HepG2 (cell line): ENCODE measurements around the gene USP32. TPM values are rescaled to one million over a fixed set of nuclear protein-coding genes. Genes with fewer than 3 reads are reported as not detected.
A peak's percentile ranks its signal among the peaks of the same experiment; 100 is the strongest.

Source experiments
- GMEB1 ChIP-seq: sonication (generic); formaldehyde crosslinking; IDR thresholded peaks from 2 replicates; pipeline ENCODE4 v1.5.1; 2020; ENCODE audit warnings: missing genetic modification reagents, mild to moderate bottlenecking, borderline replicate concordance
- MED13 ChIP-seq: sonication (generic); formaldehyde crosslinking; IDR thresholded peaks from 2 replicates; pipeline ENCODE4 v1.5.0; 2020; ENCODE audit warnings: missing genetic modification reagents
- NR2F6 ChIP-seq, 2 experiments: IDR thresholded peaks; 2 replicates each; pipeline ENCODE4 v1.6.1; 2016; ENCODE audit warnings: antibody characterized with exemption in 1 of 2, mild to moderate bottlenecking in 1 of 2
- PATZ1 ChIP-seq: sonication (generic); formaldehyde crosslinking; IDR thresholded peaks from 2 replicates; pipeline ENCODE4 v1.4.0; 2020; ENCODE audit warnings: missing genetic modification reagents
- PAX8 ChIP-seq: sonication (generic); formaldehyde crosslinking; IDR thresholded peaks from 2 replicates; pipeline ENCODE4 v1.8.0; 2022; ENCODE audit warnings: mild to moderate bottlenecking, missing genetic modification reagents, borderline replicate concordance
- TRIM22 ChIP-seq: fragments of 450-650 bp; IDR thresholded peaks from 2 replicates; pipeline ENCODE4 v1.6.1; 2017
- ZNF124 ChIP-seq: sonication (generic); formaldehyde crosslinking; IDR thresholded peaks from 2 replicates; pipeline ENCODE4 v1.4.0; 2020; ENCODE audit warnings: missing genetic modification reagents
- ZNF318 ChIP-seq: sonication (generic); formaldehyde crosslinking; IDR thresholded peaks from 2 replicates; pipeline ENCODE4 v1.4.0; 2020; ENCODE audit warnings: mild to moderate bottlenecking, missing genetic modification reagents
- ZSCAN12 ChIP-seq: sonication (generic); formaldehyde crosslinking; IDR thresholded peaks from 2 replicates; pipeline ENCODE4 v1.9.0; 2021; ENCODE audit warnings: mild to moderate bottlenecking, missing genetic modification reagents
- polyA plus RNA-seq, 8 experiments: library from polyadenylated mRNA; depleted of rRNA in 3 of 8; stranded (reverse) in 7 of 8; unstranded in 1 of 8; fragments of >200 nt; fragmentation: Illumina TruSeq in 4 of 8; extraction: Trizol in 4 of 8; gene quantifications; 2 replicates each; pipeline versions ENCODE4 v1.2.1 to v1.2.3, GENCODE V29; 2011 to 2016; ENCODE audit warnings: low read depth in 4 of 8, missing spikeins in 1 of 8, mixed read lengths in 1 of 8; ENCODE audit not compliant: insufficient read depth in 1 of 8
- total RNA-seq, 5 experiments: library from RNA; depleted of rRNA; stranded (reverse); fragments of >200 nt; fragmentation: Illumina TruSeq; extraction: Trizol; gene quantifications; 2 replicates each; pipeline ENCODE4 v1.2.3, GENCODE V29; 2016; ENCODE audit warnings: low read depth in 1 of 5
- TF ChIP-seq, protein P1 (sequence below), 2 experiments: sonication (generic) in 1 of 2; formaldehyde crosslinking in 1 of 2; IDR thresholded peaks; 2 replicates each; pipeline versions ENCODE4 v1.4.0 to v1.6.1; 2018 to 2020; ENCODE audit warnings: missing genetic modification reagents in 2 of 2, borderline replicate concordance in 1 of 2, low read depth in 1 of 2, mild to moderate bottlenecking in 1 of 2, missing biosample characterization in 1 of 2

USP32 gene
- total and polyA plus RNA-seq, 2 of the 13 experiments (the other 11 are each of a cell fraction or from before 2014, with no cell fraction given) = 24.9 to 39.9 TPM

- TF ChIP-seq, protein P1, sequence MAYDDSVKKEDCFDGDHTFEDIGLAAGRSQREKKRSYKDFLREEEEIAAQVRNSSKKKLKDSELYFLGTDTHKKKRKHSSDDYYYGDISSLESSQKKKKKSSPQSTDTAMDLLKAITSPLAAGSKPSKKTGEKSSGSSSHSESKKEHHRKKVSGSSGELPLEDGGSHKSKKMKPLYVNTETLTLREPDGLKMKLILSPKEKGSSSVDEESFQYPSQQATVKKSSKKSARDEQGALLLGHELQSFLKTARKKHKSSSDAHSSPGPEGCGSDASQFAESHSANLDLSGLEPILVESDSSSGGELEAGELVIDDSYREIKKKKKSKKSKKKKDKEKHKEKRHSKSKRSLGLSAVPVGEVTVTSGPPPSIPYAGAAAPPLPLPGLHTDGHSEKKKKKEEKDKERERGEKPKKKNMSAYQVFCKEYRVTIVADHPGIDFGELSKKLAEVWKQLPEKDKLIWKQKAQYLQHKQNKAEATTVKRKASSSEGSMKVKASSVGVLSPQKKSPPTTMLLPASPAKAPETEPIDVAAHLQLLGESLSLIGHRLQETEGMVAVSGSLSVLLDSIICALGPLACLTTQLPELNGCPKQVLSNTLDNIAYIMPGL (CRISPR knock-in tag; IDR thresholded peaks at IDR 0.05; ENCODE audit: borderline replicate concordance in 1 of 2, low read depth in 1 of 2) = peak; percentile 82 to 84
- TF ChIP-seq ZNF318 (no peak), NR2F6 (IDR thresholded peaks at IDR 0.05) (peak; percentile 22; the same call in 1 of the 2 replicates), NR2F6 (CRISPR knock-in tag; IDR thresholded peaks at IDR 0.05) (peak; percentile 46; the same call in 1 of the 2 replicates), ZSCAN12 (CRISPR knock-in tag) (0 out of 2 replicates have a peak, but pooled peaks have one; percentile 33), PATZ1 (CRISPR knock-in tag) (peak; percentile 100), ZNF124 (CRISPR knock-in tag) (no peak), MED13 (CRISPR knock-in tag) (peak; percentile 87; the same call in 1 of the 2 replicates), TRIM22 (0 out of 2 replicates have a peak, but pooled peaks have one; percentile 59), PAX8 (peak; percentile 79; the same call in 1 of the 2 replicates), GMEB1 (CRISPR knock-in tag) (peak; percentile 98)
Measured at GRCh38 chr17:60392042-60392844, at the start of gene USP32 (continued).
